ENCODE results near the gene AGAP5. TPM values are rescaled to one million over a fixed set of nuclear protein-coding genes. Genes with fewer than 3 reads are reported as not detected.
"Not testable (repeated sequence)": the region's sequence is repeated elsewhere in the genome, so short reads cannot be mapped to it uniquely, and the experiment has no call there.

AGAP5 gene
- total RNA-seq, 2 experiments from 2014 or later: 8.1 to 9.3 TPM

DNA sequence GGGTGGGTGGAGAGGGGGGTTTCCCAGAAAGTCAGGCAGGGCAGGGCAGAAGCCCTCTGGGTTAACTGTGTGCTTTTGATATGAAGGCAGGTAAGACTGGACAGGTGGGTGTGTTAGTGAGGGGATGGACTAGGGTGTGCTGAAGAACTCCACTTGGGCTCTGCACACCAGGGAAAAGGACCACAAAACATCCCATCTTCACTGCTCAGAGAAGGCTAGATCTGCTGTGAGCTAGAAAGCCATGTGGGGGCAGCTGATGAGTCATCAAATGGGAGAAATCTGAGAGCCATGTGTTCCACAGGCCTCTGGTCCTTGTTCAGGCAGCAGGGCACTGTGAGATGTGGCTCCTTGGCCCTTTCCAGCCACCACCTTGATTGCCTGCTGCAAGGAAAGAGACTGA is 9.7 kb upstream of the AGAP5 start:
- POLR2A ChIA-PET, H3K27me3 Mint-ChIP-seq, CTCF ChIA-PET, H3K4me1 Mint-ChIP-seq, H3K4me3 Mint-ChIP-seq, DNase-seq, H3K27ac Mint-ChIP-seq, H3K9me3 Mint-ChIP-seq: not testable (repeated sequence)
- H3K36me3 Mint-ChIP-seq (ENCODE audit: low read depth): peaks cover 21% of the 10 kb centered on the region

DNA sequence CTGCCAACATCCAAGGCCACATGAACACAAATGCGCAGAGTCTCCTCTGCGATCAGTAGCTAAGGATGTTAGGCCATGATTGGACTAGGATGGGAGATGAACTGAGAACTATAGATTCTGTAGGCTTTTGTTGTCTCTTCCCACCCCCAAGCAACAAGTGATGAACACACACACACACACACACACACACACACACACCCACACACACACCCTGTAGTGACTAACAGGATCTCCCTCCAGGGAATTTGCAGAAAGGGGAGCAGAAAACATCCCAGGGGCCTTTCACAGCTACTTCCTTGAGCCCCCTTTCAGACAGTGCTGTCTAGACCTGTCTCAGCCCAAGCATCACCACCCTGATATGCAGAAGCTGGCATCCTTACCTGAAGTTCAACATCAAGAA is 8.6 kb upstream of the AGAP5 start:
- H3K36me3 Mint-ChIP-seq (ENCODE audit: low read depth): peaks cover 23% of the 10 kb centered on the region
- CTCF ChIA-PET, H3K4me1 Mint-ChIP-seq, H3K27me3 Mint-ChIP-seq, POLR2A ChIA-PET, H3K9me3 Mint-ChIP-seq, H3K4me3 Mint-ChIP-seq, DNase-seq, H3K27ac Mint-ChIP-seq: not testable (repeated sequence)

DNA sequence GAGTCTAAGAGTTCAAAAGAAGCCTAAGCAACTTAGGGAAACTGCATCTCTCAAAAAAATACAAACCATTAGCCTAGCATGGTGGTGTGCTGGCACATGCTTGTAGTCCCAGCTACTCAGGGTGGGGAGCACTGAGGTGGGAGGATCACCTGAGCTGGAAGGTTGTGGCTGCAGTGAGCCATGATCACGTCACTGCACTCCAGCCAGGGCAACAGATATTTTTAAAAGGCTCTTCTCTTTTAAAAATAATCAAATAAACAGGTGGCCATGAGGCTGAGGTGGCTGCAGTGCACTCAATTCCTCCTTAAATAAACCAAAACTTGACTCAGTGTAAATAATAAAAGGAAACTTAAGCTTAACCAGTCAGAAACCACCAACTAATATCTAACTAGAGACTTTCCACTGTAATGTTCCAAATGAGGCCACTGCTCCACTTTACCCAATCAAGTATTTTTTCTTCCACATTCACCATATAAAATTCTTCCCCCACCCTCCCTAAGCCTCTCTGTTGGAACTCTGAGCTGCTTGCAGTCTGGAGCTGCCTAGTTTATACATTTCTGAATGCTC is 7.7 kb upstream of the AGAP5 start:
- CTCF ChIA-PET, H3K9me3 Mint-ChIP-seq, POLR2A ChIA-PET, H3K27ac Mint-ChIP-seq, H3K27me3 Mint-ChIP-seq, H3K4me1 Mint-ChIP-seq, H3K4me3 Mint-ChIP-seq, DNase-seq: not testable (repeated sequence)
- H3K36me3 Mint-ChIP-seq (ENCODE audit: low read depth): peaks cover 25% of the 10 kb centered on the region

- POLR2A ChIA-PET, H3K27me3 Mint-ChIP-seq, H3K4me1 Mint-ChIP-seq, H3K4me3 Mint-ChIP-seq, H3K27ac Mint-ChIP-seq, DNase-seq, H3K9me3 Mint-ChIP-seq, CTCF ChIA-PET: not testable (repeated sequence)
- H3K36me3 Mint-ChIP-seq (ENCODE audit: low read depth): peaks cover 23% of the 10 kb centered on the region
Observed at GRCh38 chr10:73703924-73704323, 6.0 kb upstream of the AGAP5 start.

DNA sequence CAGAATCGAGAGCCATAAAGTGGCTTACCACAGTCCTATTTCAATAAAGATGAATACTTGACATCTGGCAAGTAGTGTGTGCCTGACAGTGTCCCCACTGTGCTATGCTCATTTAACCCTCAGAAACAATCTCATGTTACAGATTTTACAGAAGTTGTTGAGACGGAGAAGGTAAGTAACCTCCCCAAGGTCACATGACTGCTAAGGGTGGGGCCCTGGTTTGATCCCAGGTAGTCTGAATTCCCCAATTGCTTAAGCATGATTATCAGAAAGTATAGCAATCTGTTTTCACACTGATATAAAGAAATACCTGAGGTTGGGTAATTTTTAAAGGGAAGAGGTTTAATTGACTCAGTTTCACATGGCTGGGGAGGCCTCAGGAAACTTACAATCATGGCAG is 910 bp upstream of the AGAP5 start:
- POLR2A ChIA-PET, DNase-seq, H3K27ac Mint-ChIP-seq, H3K9me3 Mint-ChIP-seq, H3K4me1 Mint-ChIP-seq, H3K27me3 Mint-ChIP-seq, CTCF ChIA-PET, H3K4me3 Mint-ChIP-seq: not testable (repeated sequence)
- peaks cover 22% of the 10 kb centered on the region for H3K36me3 Mint-ChIP-seq (ENCODE audit: low read depth)

GRCh38 chr10:73695302-73695701 is 2.6 kb downstream of the AGAP5 start:
- H3K27me3 Mint-ChIP-seq, POLR2A ChIA-PET, DNase-seq, H3K4me3 Mint-ChIP-seq, CTCF ChIA-PET, H3K27ac Mint-ChIP-seq, H3K9me3 Mint-ChIP-seq, H3K4me1 Mint-ChIP-seq: not testable (repeated sequence)
- H3K36me3 Mint-ChIP-seq (ENCODE audit: low read depth): peaks cover 15% of the 10 kb centered on the region

GRCh38 chr10:73690755-73691154 is 7.2 kb downstream of the AGAP5 start:
- DNase-seq, POLR2A ChIA-PET: not testable (repeated sequence)

DNA sequence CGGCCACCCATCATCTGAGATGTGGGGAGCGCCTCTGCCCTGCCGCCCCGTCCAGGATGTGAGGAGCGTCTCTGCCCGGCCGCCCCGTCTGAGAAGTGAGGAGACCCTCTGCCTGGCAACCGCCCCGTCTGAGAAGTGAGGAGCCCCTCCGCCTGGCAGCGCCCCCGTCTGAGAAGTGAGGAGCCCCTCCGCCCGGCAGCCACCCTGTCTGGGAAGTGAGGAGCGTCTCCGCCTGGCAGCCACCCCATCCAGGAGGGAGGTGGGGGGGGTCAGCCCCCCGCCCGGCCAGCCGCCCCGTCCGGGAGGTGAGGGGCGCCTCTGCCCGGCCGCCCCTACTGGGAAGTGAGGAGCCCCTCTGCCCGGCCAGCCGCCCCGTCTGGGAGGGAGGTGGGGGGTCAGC is 8.3 kb downstream of the AGAP5 start:
- CTCF ChIA-PET, POLR2A ChIA-PET, H3K4me3 Mint-ChIP-seq, H3K4me1 Mint-ChIP-seq, H3K9me3 Mint-ChIP-seq, H3K27me3 Mint-ChIP-seq, H3K27ac Mint-ChIP-seq, DNase-seq: not testable (repeated sequence)
- peaks cover 18% of the 10 kb centered on the region for H3K36me3 Mint-ChIP-seq (ENCODE audit: low read depth)

More at GRCh38 chr10:73690755-73691154, 7.2 kb downstream of the AGAP5 start:
- H3K27me3 Mint-ChIP-seq, H3K27ac Mint-ChIP-seq, H3K4me1 Mint-ChIP-seq, H3K9me3 Mint-ChIP-seq, CTCF ChIA-PET, H3K4me3 Mint-ChIP-seq: not testable (repeated sequence)
- H3K36me3 Mint-ChIP-seq (ENCODE audit: low read depth): peaks cover 16% of the 10 kb centered on the region

DNA sequence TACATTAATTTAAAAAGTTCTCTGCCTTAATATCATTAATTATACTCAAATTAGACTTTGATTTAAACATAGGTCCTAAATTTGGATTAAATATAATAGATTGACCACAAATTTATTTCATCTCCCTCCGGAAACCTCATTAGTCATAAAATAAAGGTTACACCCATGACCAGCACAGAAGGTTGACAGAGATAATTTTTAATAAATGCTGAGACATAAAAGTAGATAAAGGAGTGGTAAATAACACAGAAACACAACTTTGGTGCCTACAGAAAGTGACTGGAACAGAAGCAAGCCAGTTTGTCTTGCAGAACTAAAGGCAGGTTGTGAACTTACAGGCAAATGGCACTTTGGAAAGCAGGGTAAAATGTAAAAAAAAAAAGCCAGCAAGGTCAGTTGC is 10.3 kb downstream of the AGAP5 start:
- POLR2A ChIA-PET, H3K9me3 Mint-ChIP-seq, H3K4me3 Mint-ChIP-seq, H3K4me1 Mint-ChIP-seq, H3K27me3 Mint-ChIP-seq, H3K27ac Mint-ChIP-seq, DNase-seq, CTCF ChIA-PET: not testable (repeated sequence)
- peaks cover 13% of the 10 kb centered on the region for H3K36me3 Mint-ChIP-seq (ENCODE audit: low read depth)

DNA sequence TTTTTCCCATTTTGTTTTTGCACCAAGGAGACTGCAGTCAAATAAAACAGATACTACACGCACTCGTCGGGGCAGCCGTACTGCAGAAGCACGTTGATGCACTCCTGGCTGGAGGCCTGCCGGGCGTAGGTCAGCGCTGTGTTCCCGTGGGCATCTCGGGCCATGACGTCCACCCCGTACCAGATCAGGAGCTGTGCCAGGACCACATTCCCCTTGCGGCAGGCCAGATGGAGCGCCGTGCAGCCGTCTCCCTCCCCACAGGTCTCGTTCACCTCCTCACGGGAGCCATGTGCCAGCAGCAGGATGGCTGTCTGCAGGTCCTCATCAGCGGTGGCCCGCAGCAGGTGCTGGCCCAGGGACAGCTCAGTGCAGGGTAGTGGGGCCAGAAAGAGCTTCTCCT is 23.4 kb downstream of the AGAP5 start:
- H3K27me3 Mint-ChIP-seq; H3K9me3 Mint-ChIP-seq; H3K4me3 Mint-ChIP-seq; DNase-seq; H3K27ac Mint-ChIP-seq; H3K4me1 Mint-ChIP-seq; CTCF ChIA-PET; H3K36me3 Mint-ChIP-seq (ENCODE audit: low read depth); POLR2A ChIA-PET: not testable (repeated sequence)

- POLR2A ChIA-PET; H3K4me3 Mint-ChIP-seq; H3K27ac Mint-ChIP-seq; DNase-seq; H3K27me3 Mint-ChIP-seq; H3K4me1 Mint-ChIP-seq; H3K9me3 Mint-ChIP-seq; H3K36me3 Mint-ChIP-seq (ENCODE audit: low read depth); CTCF ChIA-PET: not testable (repeated sequence)
Observed at GRCh38 chr10:73668378-73668777, 29.5 kb downstream of the AGAP5 start.

DNA sequence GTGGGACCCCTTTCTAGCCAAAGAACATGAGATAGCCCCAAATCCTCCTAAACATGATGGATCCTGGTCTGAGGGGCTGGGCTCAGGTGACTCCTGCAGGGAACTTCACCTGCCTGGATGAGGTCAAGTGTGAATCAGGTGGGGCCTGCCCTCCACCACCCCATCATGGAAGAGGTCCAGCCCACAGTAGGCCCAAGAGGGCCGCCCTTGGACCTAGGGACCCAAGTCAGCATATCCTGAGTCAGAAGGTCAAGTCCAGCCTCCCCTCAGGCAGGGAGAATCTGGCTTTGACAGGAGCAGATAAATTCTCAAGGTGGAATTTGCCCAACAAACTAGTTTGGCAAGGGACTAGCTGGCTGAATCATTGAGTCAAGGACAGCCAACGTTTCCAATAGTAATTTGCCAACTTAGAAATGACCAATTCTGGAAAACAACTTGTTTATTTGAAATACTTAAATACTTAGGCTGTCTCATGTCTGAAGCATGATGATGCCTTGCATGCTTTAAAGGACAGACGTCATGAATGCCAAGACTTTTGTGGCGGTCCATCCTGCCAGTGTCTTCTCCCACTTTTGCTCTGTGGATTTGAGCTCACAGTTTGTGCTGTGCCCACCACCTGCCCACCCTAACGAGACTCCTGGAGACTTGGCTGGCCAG is 31.6 kb downstream of the AGAP5 start:
- POLR2A ChIA-PET, H3K27ac Mint-ChIP-seq: not testable (repeated sequence)

DNA sequence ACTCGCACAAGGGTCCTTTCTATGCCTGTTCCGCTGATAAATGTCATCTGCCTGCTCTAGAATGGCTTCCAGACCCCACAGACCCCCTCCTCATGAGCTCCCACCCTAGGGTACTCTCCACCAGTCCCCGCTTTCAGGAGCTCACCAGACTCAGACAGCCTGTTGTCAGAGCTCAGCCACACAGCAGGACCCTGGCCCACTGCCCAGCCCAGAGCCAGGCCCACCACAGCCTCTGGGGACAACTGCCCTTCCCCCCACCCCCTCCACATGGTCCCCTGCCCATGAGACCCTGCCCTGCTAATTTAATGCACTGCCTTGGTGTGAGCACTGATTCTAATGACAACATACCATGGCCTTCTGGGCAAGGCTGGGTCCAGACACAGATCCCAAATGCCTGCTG is 32.3 kb downstream of the AGAP5 start:
- CTCF ChIA-PET, H3K27me3 Mint-ChIP-seq, H3K9me3 Mint-ChIP-seq: not testable (repeated sequence)

More for the DNA sequence above, 31.6 kb downstream of the AGAP5 start:
- CTCF ChIA-PET; DNase-seq; H3K36me3 Mint-ChIP-seq (ENCODE audit: low read depth); H3K4me1 Mint-ChIP-seq; H3K27me3 Mint-ChIP-seq; H3K4me3 Mint-ChIP-seq; H3K9me3 Mint-ChIP-seq: not testable (repeated sequence)

GRCh38 chr10:73664156-73665040 is 33.5 kb downstream of the AGAP5 start:
- H3K27me3 Mint-ChIP-seq; H3K27ac Mint-ChIP-seq; CTCF ChIA-PET; H3K4me3 Mint-ChIP-seq; DNase-seq; H3K4me1 Mint-ChIP-seq; H3K9me3 Mint-ChIP-seq; POLR2A ChIA-PET; H3K36me3 Mint-ChIP-seq (ENCODE audit: low read depth): not testable (repeated sequence)

More for the DNA sequence above, 32.3 kb downstream of the AGAP5 start:
- H3K36me3 Mint-ChIP-seq (ENCODE audit: low read depth); H3K4me3 Mint-ChIP-seq; H3K27ac Mint-ChIP-seq; POLR2A ChIA-PET; H3K4me1 Mint-ChIP-seq; DNase-seq: not testable (repeated sequence)

Data from activated CD4-positive, alpha-beta memory T cell treated with anti-CD3 and anti-CD28 coated beads, Interleukin-2, amount 10 ng/mL, durations not matched to agents 7 days and 5 days (primary cell).